HG03196 (cell line): Measurements from ENCODE around the gene UQCR11.

Experiments used
- ATAC-seq: cut with Tn5 transposase; IDR thresholded peaks from one replicate; pipeline ENCODE4 v1.9.1; 2021; ENCODE audit not compliant: unreplicated experiment

UQCR11 gene

DNA sequence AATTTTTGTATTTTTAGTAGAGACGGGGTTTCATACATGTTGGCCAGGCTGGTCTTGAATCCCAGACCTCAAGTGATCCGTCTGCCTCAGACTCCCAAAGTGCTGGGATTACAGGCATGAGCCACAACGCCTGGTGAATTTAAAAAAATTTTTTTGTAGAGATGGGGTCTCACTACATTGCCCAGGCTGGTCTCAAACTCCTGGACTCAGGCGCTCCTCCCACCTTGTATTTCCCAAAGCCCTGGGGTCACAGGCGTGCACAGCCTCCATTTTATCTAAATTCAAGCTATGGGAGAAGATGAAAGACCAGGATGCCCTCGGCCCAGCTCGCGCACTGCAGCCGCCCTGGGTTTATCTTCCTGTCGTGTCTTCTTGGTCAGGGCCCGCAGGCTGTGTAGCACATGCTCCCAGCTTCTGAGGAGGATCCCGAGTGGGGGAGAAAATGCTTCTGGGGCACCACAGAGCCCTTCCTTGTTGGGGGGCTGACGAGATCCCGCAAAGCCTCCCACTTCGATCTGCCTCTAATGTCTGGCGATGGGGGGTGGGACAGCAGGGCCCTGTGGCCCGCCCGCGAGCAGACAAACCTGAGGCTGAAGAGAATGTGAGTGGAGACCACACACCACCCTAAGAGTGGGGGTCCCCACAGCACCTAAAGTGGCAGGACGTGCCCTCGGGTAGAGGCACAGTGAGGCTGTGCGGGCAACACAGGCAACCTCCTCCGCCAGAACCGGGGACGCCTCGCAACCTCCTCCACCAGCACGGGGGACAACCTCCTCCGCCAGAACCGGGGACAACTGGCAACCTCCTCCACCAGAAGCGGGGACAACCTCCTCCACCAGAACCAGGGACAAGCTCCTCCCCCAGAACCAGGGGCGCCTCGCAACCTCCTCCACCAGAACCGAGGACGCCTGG lies 31.3 kb upstream of the UQCR11 start:
- no peak for ATAC-seq

DNA sequence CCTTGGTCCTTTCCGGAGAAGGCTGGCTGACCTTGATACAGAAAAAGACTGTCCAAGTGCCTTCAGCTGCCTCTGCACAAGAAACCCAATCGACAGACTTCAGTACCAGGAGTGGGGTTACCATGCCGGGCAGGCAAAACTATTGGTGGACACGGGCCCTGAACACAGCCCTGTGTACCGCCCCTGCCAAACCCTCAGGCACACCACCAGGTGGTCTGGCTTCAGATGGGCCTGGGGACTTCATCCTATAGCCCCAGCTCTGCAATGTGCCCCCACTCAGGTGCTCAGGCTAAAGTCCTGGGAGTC lies 29.6 kb upstream of the UQCR11 start:
- ATAC-seq, result no peak

DNA sequence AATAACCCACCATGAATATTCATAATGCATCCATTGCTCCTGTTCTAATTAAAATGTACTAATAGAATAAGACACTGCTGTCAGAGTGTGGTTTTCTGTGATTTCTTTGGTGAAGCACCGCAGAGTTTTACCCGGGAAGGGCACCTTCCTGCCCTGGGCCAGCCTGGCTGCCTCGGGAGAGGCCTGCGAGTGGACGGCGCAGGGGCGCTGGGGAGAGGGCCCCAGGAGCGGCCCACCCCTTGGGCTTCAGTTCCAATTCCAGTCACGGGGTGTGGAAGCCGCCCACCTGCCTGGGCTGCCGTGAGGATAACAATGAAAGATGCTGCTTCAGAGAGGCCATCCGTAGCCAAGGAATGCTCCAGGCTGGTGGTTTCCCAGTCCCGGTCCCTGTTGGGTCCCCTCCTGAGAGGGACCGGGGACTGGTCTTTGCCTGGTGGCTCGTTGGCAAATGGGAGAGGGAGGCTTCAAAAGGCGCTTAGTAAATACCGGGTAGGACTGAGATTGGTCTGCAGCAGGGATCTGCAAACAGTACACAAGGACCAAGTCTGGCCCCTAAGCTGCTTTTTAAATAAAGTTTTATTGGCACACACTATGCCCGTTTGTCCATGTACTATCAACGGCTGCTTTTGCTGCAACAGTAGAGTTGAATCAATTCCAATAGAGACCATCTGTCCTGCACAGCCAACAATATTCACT lies 29.1 kb upstream of the UQCR11 start:
- no peak for ATAC-seq

DNA sequence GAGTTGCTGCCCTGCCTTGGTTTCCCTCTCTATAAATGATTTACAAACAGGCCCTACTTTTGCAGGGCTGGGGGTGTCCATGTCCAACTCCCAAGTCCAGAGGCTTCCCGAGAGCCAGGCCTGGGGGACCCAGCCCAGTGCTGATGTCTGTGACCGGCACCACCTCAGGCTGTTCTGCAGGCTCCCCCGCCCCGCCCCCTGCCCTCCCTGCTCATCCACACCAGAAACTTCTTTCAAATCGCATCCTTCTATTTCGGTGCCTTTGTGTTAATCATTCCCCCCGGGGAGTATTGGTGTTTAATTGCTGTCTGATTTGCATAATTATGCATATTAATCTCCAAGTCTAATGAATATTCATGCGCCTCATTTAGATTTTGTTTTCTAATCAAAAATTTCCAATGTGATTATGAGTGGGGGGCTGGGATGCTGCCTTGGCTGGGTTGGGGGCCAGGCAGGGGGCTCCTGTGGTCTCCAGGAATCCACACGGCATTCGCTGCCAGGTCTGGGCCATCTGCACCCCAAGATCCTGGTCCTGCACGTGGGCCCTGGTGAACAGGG lies 28.1 kb upstream of the UQCR11 start:
- ATAC-seq, result no peak

DNA sequence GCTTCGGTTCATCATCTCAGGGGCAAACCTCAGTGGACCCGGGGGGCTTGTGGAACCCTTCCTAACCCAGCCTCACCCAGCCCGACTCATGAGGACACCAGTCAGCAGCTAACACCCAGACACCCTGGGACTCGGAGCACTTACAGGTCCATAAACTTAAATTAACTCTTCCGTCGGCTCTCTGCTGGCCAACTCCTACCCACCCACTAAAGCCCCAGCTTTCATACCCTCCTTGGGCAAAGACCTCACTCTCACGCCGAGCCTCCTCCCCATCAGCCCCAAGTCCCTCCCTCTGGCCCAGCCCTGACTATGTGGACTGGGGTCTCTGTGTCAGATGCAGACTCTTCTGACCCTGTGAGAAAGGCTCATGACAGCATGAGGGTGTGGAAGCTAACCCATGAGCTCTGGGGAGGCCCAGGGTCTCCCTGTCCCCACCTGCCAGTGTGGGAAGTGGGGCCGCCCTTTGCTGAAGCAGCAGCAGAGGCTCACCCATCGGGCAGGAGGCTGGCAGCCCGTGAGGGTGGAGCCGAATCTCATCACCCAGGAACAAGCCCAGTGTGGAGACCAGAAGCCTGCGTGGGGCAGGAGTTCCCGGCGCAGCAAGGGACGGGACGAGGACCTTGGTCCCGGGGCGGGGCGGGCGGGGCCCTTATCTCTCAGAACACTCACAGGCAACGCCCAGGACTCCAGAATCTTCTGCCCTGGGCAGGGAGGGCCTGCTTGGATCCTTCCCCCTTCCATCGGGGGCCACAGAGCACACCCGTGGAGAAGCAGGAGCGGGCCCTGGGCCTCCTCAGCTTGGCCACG lies 27.4 kb upstream of the UQCR11 start:
- no peak for ATAC-seq

DNA sequence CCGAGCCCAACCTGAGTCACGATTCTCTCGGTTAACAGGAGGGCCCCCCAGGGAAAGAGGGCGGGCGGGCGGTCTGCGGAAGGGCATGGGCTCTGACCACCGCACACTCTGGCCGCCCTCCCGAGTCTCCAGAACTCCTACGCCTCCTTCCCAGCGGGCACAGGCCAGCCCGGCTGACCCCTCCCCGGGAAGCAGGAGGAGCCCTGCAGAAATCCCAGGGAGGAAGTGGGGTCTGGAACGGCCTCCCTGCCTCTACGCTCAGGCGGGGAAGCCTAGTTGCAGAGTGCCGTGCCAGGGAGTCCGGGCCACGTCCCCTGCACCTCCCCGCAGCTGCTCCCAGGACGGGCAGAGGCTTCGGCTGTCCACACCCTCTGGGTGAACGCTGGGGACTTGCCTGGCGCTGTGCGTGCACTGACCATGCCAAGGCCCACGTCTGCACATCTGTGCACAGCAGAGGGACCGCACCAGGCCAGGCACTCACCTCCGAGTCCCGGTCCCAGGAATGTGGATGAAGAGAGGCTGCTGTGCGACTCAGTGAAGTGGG lies 26.4 kb upstream of the UQCR11 start:
- ATAC-seq, result no peak

DNA sequence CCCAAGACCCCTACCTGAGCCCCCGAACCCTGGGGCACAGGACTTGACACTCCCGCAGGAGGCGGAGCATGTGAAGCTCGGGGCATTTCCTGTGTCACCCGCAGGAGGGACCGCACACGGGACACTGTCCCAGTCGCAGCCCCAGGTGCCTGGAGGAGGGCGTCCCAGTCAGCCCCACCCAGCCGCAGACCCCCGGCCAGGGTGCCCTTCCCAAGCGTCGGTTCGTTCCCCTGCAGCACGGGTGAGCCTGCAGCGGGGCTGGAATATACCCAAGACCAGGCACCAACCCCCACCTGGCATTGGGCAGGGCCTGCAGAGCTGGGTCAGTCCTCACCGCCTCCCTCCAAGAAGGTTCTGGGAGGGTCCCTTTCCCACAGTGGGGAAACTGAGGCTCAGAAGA lies 25.5 kb upstream of the UQCR11 start:
- no peak for ATAC-seq

DNA sequence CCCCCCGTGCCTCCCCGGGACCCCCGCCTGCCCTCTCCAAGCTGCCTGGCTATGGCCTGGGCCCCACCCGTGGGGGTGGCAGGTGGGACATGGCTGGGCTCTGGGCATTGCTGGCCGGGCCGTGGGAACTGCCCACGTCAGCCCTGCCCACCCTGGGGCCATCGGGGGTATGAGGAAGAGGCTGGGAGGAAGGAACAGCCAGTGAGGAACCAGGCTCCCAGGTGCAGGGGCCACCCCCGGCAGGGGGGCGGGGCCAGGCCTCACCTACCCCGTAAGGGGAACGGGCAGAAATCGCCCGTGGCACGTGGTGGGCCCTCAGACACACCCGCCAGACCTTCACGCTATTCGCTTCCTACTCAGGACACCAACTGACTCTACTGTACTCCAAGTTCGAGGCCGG lies 24.8 kb upstream of the UQCR11 start:
- ATAC-seq, result no peak

DNA sequence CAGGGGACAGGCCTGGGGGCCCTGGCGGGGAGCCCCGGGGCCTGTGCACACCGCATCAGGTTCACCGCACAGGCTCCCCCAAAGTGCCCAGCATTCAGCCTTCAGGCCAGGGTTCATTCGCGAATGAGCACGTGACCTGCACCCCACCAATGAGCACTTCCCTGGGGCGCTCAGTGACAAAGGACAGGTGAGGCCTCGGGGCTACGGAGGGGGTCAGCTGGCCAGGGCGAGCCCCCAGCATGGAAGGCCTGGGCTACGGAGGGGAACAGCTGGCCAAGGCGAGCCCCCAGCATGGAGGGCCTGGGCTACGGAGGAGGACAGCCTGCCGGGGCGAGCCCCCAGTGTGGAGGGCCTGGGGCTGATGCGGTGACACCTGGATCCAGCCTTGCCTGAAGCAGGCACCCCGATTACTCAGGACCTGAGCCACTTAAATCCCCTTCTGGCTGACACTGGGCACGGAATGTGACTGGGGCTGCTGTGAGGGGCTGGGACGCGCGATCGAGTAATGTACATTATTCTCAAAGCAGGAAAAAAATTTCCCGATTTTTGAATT lies 24.1 kb upstream of the UQCR11 start:
- no peak for ATAC-seq

DNA sequence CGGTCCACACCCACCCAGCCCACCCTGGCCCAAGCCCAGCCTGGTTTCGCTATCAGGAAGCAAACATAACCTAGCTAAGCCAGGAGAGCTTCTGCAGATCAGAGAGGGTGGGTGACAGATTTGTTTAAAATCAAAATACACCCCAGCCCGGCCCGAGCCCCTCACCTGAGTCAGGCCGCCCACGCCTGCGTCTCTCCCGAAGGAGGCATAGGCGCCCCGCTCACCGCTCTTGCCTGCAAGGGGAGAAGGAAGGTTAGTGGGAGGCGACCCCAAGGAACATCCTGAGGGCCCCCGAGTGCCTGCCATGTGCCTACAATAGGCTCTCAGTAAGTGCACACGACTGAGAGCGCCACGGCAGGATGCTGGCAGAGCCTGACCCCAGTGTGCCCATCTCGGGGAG lies 21.9 kb upstream of the UQCR11 start:
- ATAC-seq, result no peak

DNA sequence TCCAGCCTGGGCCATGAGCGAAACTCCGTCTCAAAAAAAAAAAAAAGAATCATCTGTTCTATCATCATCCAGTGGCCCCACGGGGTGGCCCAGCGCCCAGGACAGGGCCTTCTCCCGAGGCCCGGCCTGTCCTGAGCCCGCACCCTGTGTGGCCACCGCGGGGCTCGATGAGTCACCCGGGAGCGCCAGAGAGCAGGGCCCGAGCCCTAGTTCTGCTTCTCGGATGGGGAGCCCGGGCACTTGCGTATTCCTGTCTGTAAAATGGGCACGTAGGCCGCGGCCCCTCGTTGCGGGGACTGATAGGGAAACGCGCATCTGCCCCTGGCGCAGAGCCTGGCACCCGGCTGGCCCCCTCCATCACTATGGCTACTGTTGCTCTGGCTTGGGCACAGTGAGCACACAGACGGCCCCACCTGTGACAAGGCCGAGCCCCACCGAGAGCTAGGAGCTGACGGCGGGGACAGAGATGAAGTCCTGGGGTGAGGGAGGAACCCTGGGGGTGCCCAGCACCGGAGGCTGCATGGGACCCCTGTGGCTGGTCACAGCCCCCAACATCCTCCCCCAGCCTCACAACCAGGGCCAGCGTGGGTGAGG lies 21.3 kb upstream of the UQCR11 start:
- ATAC-seq, result no peak

DNA sequence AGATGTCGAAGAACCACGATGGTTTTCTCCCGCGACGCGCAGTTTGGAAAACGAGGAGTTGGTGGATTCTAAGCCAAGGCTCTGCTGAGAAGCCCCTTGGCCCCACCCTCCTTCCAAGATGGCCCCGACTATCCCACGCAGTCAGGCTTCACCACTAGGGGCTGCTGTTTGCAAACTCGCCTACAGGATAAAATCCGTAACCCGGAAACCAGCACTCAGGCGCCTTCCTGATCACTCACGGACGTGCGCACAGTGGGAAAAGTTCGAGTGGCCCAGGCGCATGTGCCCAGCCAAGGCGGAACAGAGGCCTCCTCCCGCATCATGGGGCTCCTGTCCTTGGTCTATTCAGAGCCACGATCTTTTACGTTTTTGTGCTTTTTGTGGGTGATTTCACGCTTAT lies 19.2 kb upstream of the UQCR11 start:
- no peak for ATAC-seq

DNA sequence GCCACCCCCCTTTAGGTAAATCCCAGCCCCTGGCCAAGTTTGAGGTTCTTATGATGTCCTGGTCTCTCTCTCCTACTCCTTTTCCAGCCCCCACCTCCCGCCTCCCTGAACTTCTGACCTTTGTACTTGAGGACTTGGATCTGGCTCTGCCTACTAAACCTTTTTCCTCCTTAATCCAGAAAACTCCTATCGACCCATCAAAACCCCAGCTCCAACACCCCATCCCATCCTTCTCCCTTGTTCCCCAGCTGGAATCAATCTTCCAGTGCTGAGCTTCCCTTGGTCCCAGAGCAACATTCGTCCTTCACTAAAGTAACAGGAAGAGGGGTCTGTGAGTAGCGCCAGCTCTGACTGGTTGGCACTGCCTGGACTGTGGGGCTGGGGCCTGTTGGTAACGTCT lies 17.3 kb upstream of the UQCR11 start:
- no peak for ATAC-seq

DNA sequence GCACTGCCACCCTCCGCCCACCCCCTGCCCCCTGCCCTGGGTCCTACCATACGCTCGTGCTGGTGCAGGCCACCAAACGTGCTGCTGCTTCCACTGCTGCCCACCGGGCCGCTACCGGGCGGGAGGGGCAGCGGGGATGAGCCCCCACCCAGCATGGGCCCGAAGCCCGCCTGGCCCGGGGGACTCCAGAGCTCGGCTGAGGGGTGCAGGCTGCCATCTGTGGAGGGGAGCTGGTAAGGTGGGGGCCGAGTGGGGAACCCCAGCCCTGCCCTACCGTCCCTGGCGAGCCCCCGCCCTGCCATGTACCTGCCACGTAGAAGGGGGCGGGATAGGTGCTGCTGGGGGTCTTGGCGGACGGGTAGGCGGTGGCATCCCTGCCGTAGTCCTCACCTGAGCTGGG lies 16.7 kb upstream of the UQCR11 start:
- no peak for ATAC-seq

DNA sequence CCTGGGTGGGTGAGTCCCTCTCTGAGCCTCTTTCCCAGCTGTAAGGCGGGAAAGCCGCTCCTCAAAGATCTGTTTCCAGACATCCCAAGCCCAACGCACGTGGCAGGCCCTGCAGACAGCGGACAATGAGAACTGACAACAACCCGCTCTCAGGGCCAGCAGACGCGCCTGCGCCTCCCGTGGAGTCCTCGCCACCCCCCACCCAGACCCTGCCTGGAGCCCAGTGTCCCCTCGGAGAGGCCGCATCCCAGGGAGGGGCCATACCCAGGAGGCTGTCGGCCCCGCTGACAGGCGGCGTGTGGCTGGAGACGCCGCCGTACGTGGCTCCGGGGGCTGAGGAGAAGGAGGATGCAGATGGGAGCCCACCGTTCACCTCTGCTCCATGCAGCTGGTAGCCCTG lies 16.3 kb upstream of the UQCR11 start:
- no peak for ATAC-seq

DNA sequence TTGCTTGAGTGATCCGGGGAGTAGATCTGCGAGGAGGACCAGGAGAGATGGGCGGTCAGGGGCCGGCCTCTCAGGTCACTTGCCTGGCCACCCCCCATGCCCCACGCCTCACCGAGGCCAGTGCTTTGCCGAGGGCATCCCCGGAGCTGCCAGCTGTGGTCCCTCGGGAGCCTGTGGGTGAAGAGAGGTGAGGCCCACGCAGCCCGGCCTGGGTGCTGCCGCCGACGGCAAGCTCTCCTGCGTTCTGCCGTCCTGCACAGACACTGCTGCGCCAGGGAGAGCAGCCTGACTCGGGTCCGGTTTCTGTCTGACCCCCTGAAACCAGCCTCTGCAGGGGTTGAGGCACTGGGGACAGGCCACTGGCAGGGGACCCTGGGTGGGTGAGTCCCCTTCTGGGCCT lies 15.8 kb upstream of the UQCR11 start:
- ATAC-seq, result no peak

DNA sequence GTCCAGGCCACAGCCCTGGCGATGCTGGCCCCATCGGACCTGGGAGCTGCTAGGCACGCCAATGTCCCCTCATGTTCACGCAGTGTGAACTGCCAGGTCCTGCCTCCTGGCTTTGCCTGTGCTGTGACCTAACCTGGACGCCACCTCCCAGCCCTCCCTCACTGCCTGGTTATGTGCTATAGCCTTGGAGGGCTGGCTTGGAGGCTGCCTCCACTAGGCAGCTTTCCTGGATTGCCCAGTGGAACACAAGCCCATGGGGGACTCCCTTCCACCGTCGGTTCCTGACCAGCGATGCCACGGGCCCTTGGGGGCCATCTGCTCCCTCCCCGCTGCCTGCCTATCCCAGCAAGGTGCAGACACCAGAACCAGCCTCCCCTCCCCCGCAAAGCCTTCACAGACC lies 15.2 kb upstream of the UQCR11 start:
- no peak for ATAC-seq

DNA sequence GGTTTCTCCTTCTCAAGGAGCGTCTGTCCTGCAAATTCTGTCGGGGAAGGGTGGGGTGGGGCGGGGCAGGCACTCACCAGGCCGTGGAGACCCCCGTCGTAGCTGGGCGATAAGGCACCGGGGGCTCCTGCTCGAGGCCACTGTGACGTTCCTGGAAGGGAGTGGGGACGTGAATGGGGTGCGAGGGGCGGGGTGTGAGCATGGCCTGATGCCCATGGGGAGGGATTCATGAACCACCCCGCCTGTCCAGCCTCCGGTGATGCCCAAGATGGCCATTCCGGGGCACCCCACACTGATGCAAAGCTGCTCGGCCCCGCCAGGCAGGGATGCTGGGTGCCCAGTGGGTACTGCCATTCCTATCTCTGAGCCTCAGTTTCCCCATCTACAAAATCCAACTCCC lies 14.4 kb upstream of the UQCR11 start:
- ATAC-seq, result no peak

DNA sequence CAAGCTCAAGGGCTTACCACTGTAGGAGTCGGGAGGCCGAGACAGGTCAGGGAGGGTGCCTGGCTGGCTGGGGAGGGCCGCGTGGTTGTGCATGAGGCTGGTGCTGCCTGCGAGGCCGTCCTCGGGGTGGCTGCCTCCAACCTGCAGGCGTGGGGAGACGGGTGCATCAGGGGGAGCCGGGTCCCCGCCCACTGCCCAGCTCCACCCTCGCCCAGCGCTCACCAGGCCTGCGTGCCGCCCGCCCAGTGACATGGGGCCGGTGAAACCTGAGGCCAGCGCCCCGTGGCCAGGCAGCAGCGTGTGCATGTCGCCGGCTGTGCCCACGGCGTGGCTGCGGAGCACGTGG lies 13.8 kb upstream of the UQCR11 start:
- ATAC-seq, result no peak

DNA sequence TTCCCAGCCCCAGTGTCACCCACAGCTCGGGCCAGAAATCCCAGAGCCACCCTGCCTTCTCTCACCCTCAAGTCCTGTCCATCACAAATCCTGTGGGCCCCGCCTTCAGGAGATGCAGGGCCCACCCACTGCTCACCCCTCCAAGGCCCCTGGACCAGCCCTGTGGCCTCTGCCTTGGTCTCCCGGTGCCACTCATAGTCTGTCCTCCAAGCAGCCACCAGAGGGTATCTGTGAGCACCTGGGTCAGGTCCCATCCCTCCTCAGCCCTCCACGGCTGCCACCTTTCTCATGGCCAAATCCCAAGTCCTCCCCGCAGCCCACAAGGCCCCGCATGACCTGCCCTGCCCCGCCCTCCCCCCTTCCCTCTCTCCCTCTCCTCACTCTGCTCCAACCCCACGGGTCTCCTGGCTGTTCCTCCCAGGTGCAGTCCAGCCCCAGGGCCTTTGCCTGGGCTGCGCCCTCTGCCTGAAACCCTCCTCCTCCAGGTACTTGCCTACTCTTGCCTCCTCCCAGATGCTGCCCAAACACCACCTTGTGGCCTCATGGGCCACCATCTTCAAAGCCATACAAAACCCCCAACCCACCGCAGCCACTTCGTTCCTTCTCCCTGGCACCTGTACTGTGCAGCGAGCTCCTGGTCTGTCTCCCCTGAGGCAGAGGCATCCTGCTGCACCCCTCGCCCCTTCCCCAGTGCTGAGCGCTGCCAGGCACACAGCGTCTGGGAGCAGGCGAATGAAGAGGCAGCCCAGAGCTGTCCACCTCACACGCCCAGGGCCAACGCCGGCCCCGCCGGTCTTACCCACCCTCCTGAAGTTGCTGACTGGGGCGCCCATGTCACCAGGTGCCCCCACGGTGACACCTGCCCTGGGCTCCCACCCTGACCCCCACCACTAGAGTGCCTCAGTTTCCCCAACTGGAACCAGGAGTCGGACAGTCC lies 13.2 kb upstream of the UQCR11 start:
- no peak for ATAC-seq
